GM23338 (cell line): ENCODE data around the gene TRMT6. TPM values are rescaled to one million over a fixed set of nuclear protein-coding genes. Genes with fewer than 3 reads are reported as not detected.

Source experiments
- ATAC-seq: fragments of 200-7000 bp; cut with Tn5 transposase; 3 replicates; pipeline ENCODE4 v1.9.1; 2020
- DNase-seq: peaks from one replicate; pipeline ENCODE4 v3.0.0-alpha.2; 2015; ENCODE audit warnings: low spot score
- H2AFZ ChIP-seq: fragments of 200-600 bp; sonication (generic); 2 replicates; pipeline ENCODE4 v1.8.0; 2016; ENCODE audit warnings: antibody characterized with exemption, mild to moderate bottlenecking, moderate library complexity
- H3F3A ChIP-seq: fragments of 200-600 bp; sonication (generic); replicated peaks from 2 replicates; pipeline ENCODE4 v1.8.0; 2017; ENCODE audit warnings: antibody characterized with exemption, mixed run types, low read depth
- H3K27ac ChIP-seq: fragments of 200-600 bp; sonication (generic); 2 replicates; pipeline ENCODE4 v1.6.1; 2016; ENCODE audit warnings: low read depth
- H3K27me3 ChIP-seq: fragments of 200-600 bp; sonication (generic); 2 replicates; pipeline ENCODE4 v1.8.0; 2016; ENCODE audit warnings: mild to moderate bottlenecking, mixed run types, moderate library complexity; ENCODE audit not compliant: insufficient read depth
- H3K36me3 ChIP-seq: fragments of 200-600 bp; sonication (generic); 2 replicates; pipeline ENCODE4 v1.8.0; 2016; ENCODE audit warnings: mild to moderate bottlenecking; ENCODE audit not compliant: insufficient read depth
- H3K4me1 ChIP-seq: fragments of 200-600 bp; sonication (generic); 2 replicates; pipeline ENCODE4 v1.8.0; 2016; ENCODE audit warnings: mild to moderate bottlenecking, moderate library complexity; ENCODE audit not compliant: insufficient read depth
- H3K4me2 ChIP-seq: fragments of 200-600 bp; sonication (generic); 2 replicates; pipeline ENCODE4 v1.7.1; 2017; ENCODE audit warnings: mixed run types
- H3K4me3 ChIP-seq: fragments of 200-600 bp; sonication (generic); 2 replicates; pipeline ENCODE4 v1.6.1; 2016; ENCODE audit warnings: mixed run types
- H3K79me2 ChIP-seq: fragments of 200-600 bp; sonication (generic); replicated peaks from 2 replicates; pipeline ENCODE4 v1.8.0; 2017; ENCODE audit warnings: mild to moderate bottlenecking; ENCODE audit not compliant: insufficient read depth
- H3K9me2 ChIP-seq: fragments of 200-600 bp; sonication (generic); 2 replicates; pipeline ENCODE4 v1.8.0; 2017; ENCODE audit not compliant: insufficient read depth
- H4K20me1 ChIP-seq: fragments of 200-600 bp; sonication (generic); replicated peaks from 2 replicates; pipeline ENCODE4 v1.8.0; 2017; ENCODE audit warnings: mild to moderate bottlenecking; ENCODE audit not compliant: insufficient read depth
- H3K27ac Mint-ChIP-seq: 2 replicates; pipeline ENCODE4 v1.8.0; 2020; ENCODE audit warnings: inconsistent platforms, mild to moderate bottlenecking, moderate library complexity, mixed read lengths
- H3K27me3 Mint-ChIP-seq: 3 replicates; pipeline ENCODE4 v1.8.0; 2022; ENCODE audit warnings: low read depth, mild to moderate bottlenecking, moderate library complexity, mixed read lengths, inconsistent platforms; ENCODE audit not compliant: insufficient read depth, poor library complexity
- H3K36me3 Mint-ChIP-seq: 3 replicates; pipeline ENCODE4 v1.8.0; 2021; ENCODE audit warnings: low read depth, mild to moderate bottlenecking, inconsistent platforms, moderate library complexity, mixed read lengths
- H3K4me1 Mint-ChIP-seq: 3 replicates; pipeline ENCODE4 v1.8.0; 2020; ENCODE audit warnings: mild to moderate bottlenecking, inconsistent platforms, mixed read lengths
- H3K4me3 Mint-ChIP-seq: 3 replicates; pipeline ENCODE4 v1.8.0; 2021; ENCODE audit warnings: moderate library complexity, mild to moderate bottlenecking, inconsistent platforms, mixed read lengths
- H3K9me3 Mint-ChIP-seq: 3 replicates; pipeline ENCODE4 v1.8.0; 2020; ENCODE audit warnings: moderate library complexity, mild to moderate bottlenecking, inconsistent platforms, mixed read lengths
- CREB1 ChIP-seq: fragments of 250-450 bp; sonication (Bioruptor Pico); IDR thresholded peaks from 2 replicates; pipeline ENCODE4 v1.5.0; 2020; ENCODE audit warnings: low read depth, mild to moderate bottlenecking, moderate library complexity
- EZH2 ChIP-seq: fragments of 200-600 bp; sonication (generic); IDR thresholded peaks from one replicate; pipeline ENCODE4 v1.8.0; 2017; ENCODE audit warnings: antibody characterized with exemption, mild to moderate bottlenecking, low read depth; ENCODE audit not compliant: unreplicated experiment
- EZH2phosphoT487 ChIP-seq: fragments of 200-600 bp; sonication (generic); IDR thresholded peaks from one replicate; pipeline ENCODE4 v1.8.1; 2018; ENCODE audit warnings: antibody characterized with exemption; ENCODE audit not compliant: unreplicated experiment
- JUNB ChIP-seq: IDR thresholded peaks from one replicate; pipeline ENCODE4 v1.6.1; 2016; ENCODE audit warnings: antibody characterized with exemption; ENCODE audit not compliant: unreplicated experiment
- NANOG ChIP-seq: IDR thresholded peaks from 2 replicates; pipeline ENCODE4 v1.6.1; 2016; ENCODE audit warnings: antibody characterized with exemption, borderline replicate concordance
- POLR2AphosphoS5 ChIP-seq: IDR thresholded peaks from 2 replicates; pipeline ENCODE4 v1.6.1; 2016; ENCODE audit warnings: antibody characterized with exemption, low read depth
- STAT1 ChIP-seq: IDR thresholded peaks from one replicate; pipeline ENCODE4 v1.6.1; 2016; ENCODE audit warnings: antibody characterized with exemption; ENCODE audit not compliant: unreplicated experiment
- ZNF114 ChIP-seq: fragments of 250-450 bp; sonication (Bioruptor Pico); IDR thresholded peaks from 2 replicates; pipeline ENCODE4 v1.5.0; 2020; ENCODE audit warnings: mild to moderate bottlenecking, moderate library complexity
- ZNF331 ChIP-seq: fragments of 250-450 bp; sonication (Bioruptor Pico); IDR thresholded peaks from 2 replicates; pipeline ENCODE4 v1.5.0; 2020; ENCODE audit warnings: low read depth, mild to moderate bottlenecking, moderate library complexity
- polyA plus RNA-seq: library from polyadenylated mRNA; unstranded; fragments of >200 nt; fragmentation: Nextera tagmentation; extraction: Ambion mirVana; gene quantifications from 2 replicates; pipeline ENCODE4 v1.2.1, GENCODE V29; 2016
- total RNA-seq: library from RNA; depleted of rRNA; stranded (reverse); fragments of >200 nt; shearing (Covaris generic); gene quantifications from 2 replicates; pipeline ENCODE4 v1.2.3, GENCODE V29; 2014
- TF ChIP-seq, protein P1 (sequence below): IDR thresholded peaks from 2 replicates; pipeline ENCODE4 v1.6.1; 2016; ENCODE audit warnings: antibody characterized with exemption
- TF ChIP-seq, protein P2 (sequence below), 2 experiments: fragments of 200-600 bp in 1 of 2; sonication (generic) in 1 of 2; conservative IDR thresholded peaks; 2 replicates each; pipeline versions ENCODE4 v1.5.1 to v1.6.1; 2016 to 2017; ENCODE audit warnings: antibody characterized with exemption in 2 of 2, low read depth in 2 of 2, mild to moderate bottlenecking in 2 of 2, moderate library complexity in 1 of 2
- TF ChIP-seq, protein P3 (sequence below): IDR thresholded peaks from one replicate; pipeline ENCODE4 v1.6.1; 2018; ENCODE audit warnings: antibody characterized with exemption; ENCODE audit not compliant: unreplicated experiment
- TF ChIP-seq, protein P4 (sequence below): fragments of 250-450 bp; sonication (Bioruptor Pico); IDR thresholded peaks from 2 replicates; pipeline ENCODE4 v1.5.0; 2020; ENCODE audit warnings: mild to moderate bottlenecking, moderate library complexity

TRMT6 gene
- total and polyA plus RNA-seq, 2 experiments from 2014 or later = 15.5 to 26.3 TPM

- H4K20me1 ChIP-seq = no peaks in the 10 kb centered on the region
- H3K79me2 ChIP-seq = no peaks in the 10 kb centered on the region
- no peak overlapping the region for H2AFZ ChIP-seq
- H3K36me3 Mint-ChIP-seq = no peaks in the 10 kb centered on the region
- H3K27me3 Mint-ChIP-seq = no peaks in the 10 kb centered on the region
- no peak overlapping the region for H3K4me3 ChIP-seq
- DNase-seq (no peak), ATAC-seq (no peak)
- no peaks in the 10 kb centered on the region for H3K4me1 Mint-ChIP-seq
- H3F3A ChIP-seq = no peaks in the 10 kb centered on the region
- H3K9me3 Mint-ChIP-seq = no peaks in the 10 kb centered on the region
- H3K4me1 ChIP-seq = no peaks in the 10 kb centered on the region
- no peak overlapping the region for H3K4me3 Mint-ChIP-seq
- TF ChIP-seq, protein P1, sequence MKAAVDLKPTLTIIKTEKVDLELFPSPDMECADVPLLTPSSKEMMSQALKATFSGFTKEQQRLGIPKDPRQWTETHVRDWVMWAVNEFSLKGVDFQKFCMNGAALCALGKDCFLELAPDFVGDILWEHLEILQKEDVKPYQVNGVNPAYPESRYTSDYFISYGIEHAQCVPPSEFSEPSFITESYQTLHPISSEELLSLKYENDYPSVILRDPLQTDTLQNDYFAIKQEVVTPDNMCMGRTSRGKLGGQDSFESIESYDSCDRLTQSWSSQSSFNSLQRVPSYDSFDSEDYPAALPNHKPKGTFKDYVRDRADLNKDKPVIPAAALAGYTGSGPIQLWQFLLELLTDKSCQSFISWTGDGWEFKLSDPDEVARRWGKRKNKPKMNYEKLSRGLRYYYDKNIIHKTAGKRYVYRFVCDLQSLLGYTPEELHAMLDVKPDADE = no peak
- TF ChIP-seq STAT1 = no peak
- no peak for TF ChIP-seq ZNF331 (CRISPR knock-in tag)
- TF ChIP-seq JUNB = no peak
- no peak for TF ChIP-seq POLR2AphosphoS5
- TF ChIP-seq, protein P2, sequence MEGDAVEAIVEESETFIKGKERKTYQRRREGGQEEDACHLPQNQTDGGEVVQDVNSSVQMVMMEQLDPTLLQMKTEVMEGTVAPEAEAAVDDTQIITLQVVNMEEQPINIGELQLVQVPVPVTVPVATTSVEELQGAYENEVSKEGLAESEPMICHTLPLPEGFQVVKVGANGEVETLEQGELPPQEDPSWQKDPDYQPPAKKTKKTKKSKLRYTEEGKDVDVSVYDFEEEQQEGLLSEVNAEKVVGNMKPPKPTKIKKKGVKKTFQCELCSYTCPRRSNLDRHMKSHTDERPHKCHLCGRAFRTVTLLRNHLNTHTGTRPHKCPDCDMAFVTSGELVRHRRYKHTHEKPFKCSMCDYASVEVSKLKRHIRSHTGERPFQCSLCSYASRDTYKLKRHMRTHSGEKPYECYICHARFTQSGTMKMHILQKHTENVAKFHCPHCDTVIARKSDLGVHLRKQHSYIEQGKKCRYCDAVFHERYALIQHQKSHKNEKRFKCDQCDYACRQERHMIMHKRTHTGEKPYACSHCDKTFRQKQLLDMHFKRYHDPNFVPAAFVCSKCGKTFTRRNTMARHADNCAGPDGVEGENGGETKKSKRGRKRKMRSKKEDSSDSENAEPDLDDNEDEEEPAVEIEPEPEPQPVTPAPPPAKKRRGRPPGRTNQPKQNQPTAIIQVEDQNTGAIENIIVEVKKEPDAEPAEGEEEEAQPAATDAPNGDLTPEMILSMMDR (conservative IDR thresholded peaks at IDR 0.05; ENCODE audit: low read depth in 2 of 2) = no peak
- TF ChIP-seq, protein P3, sequence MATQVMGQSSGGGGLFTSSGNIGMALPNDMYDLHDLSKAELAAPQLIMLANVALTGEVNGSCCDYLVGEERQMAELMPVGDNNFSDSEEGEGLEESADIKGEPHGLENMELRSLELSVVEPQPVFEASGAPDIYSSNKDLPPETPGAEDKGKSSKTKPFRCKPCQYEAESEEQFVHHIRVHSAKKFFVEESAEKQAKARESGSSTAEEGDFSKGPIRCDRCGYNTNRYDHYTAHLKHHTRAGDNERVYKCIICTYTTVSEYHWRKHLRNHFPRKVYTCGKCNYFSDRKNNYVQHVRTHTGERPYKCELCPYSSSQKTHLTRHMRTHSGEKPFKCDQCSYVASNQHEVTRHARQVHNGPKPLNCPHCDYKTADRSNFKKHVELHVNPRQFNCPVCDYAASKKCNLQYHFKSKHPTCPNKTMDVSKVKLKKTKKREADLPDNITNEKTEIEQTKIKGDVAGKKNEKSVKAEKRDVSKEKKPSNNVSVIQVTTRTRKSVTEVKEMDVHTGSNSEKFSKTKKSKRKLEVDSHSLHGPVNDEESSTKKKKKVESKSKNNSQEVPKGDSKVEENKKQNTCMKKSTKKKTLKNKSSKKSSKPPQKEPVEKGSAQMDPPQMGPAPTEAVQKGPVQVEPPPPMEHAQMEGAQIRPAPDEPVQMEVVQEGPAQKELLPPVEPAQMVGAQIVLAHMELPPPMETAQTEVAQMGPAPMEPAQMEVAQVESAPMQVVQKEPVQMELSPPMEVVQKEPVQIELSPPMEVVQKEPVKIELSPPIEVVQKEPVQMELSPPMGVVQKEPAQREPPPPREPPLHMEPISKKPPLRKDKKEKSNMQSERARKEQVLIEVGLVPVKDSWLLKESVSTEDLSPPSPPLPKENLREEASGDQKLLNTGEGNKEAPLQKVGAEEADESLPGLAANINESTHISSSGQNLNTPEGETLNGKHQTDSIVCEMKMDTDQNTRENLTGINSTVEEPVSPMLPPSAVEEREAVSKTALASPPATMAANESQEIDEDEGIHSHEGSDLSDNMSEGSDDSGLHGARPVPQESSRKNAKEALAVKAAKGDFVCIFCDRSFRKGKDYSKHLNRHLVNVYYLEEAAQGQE = no peak
- TF ChIP-seq EZH2 = no peak
- no peak for TF ChIP-seq ZNF114 (CRISPR knock-in tag)
- no peak for TF ChIP-seq NANOG
- TF ChIP-seq EZH2phosphoT487 = no peak
- TF ChIP-seq CREB1 = no peak
- TF ChIP-seq, protein P4, sequence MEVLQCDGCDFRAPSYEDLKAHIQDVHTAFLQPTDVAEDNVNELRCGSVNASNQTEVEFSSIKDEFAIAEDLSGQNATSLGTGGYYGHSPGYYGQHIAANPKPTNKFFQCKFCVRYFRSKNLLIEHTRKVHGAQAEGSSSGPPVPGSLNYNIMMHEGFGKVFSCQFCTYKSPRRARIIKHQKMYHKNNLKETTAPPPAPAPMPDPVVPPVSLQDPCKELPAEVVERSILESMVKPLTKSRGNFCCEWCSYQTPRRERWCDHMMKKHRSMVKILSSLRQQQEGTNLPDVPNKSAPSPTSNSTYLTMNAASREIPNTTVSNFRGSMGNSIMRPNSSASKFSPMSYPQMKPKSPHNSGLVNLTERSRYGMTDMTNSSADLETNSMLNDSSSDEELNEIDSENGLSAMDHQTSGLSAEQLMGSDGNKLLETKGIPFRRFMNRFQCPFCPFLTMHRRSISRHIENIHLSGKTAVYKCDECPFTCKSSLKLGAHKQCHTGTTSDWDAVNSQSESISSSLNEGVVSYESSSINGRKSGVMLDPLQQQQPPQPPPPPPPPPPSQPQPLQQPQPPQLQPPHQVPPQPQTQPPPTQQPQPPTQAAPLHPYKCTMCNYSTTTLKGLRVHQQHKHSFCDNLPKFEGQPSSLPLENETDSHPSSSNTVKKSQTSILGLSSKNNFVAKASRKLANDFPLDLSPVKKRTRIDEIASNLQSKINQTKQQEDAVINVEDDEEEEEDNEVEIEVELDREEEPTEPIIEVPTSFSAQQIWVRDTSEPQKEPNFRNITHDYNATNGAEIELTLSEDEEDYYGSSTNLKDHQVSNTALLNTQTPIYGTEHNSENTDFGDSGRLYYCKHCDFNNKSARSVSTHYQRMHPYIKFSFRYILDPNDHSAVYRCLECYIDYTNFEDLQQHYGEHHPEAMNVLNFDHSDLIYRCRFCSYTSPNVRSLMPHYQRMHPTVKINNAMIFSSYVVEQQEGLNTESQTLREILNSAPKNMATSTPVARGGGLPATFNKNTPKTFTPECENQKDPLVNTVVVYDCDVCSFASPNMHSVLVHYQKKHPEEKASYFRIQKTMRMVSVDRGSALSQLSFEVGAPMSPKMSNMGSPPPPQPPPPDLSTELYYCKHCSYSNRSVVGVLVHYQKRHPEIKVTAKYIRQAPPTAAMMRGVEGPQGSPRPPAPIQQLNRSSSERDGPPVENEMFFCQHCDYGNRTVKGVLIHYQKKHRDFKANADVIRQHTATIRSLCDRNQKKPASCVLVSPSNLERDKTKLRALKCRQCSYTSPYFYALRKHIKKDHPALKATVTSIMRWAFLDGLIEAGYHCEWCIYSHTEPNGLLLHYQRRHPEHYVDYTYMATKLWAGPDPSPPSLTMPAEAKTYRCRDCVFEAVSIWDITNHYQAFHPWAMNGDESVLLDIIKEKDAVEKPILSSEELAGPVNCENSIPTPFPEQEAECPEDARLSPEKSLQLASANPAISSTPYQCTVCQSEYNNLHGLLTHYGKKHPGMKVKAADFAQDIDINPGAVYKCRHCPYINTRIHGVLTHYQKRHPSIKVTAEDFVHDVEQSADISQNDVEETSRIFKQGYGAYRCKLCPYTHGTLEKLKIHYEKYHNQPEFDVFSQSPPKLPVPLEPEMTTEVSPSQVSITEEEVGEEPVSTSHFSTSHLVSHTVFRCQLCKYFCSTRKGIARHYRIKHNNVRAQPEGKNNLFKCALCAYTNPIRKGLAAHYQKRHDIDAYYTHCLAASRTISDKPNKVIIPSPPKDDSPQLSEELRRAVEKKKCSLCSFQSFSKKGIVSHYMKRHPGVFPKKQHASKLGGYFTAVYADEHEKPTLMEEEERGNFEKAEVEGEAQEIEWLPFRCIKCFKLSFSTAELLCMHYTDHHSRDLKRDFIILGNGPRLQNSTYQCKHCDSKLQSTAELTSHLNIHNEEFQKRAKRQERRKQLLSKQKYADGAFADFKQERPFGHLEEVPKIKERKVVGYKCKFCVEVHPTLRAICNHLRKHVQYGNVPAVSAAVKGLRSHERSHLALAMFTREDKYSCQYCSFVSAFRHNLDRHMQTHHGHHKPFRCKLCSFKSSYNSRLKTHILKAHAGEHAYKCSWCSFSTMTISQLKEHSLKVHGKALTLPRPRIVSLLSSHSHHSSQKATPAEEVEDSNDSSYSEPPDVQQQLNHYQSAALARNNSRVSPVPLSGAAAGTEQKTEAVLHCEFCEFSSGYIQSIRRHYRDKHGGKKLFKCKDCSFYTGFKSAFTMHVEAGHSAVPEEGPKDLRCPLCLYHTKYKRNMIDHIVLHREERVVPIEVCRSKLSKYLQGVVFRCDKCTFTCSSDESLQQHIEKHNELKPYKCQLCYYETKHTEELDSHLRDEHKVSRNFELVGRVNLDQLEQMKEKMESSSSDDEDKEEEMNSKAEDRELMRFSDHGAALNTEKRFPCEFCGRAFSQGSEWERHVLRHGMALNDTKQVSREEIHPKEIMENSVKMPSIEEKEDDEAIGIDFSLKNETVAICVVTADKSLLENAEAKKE (CRISPR knock-in tag) = no peak
- H3K27me3 ChIP-seq = no peaks in the 10 kb centered on the region
- no peaks in the 10 kb centered on the region for H3K9me2 ChIP-seq
- H3K36me3 ChIP-seq = no peaks in the 10 kb centered on the region
- no peak overlapping the region for H3K27ac ChIP-seq
- no peak overlapping the region for H3K4me2 ChIP-seq
- H3K27ac Mint-ChIP-seq = no peak overlapping the region
These were observed 59.4 kb downstream of the TRMT6 start for GRCh38 chr20:5890773-5891441.
